Glomerular visceral epithelial cell (primary cell): ENCODE results near the gene SORBS1.

Experiments used
- DNase-seq: peaks from one replicate; pipeline ENCODE4 v3.0.0-alpha.2; 2016; ENCODE audit errors: extremely low spot score

The SORBS1 gene

GRCh38 chr10:95319239-95319638, 241.9 kb downstream of the SORBS1 start:
- no peak for DNase-seq

GRCh38 chr10:95315509-95315908, 245.7 kb downstream of the SORBS1 start:
- no peak for DNase-seq

- no peak for DNase-seq
Observed at GRCh38 chr10:95314192-95314918, 246.8 kb downstream of the SORBS1 start.

- no peak for DNase-seq
Observed at GRCh38 chr10:95312986-95313495, 248.1 kb downstream of the SORBS1 start.

GRCh38 chr10:95312257-95312656, 248.9 kb downstream of the SORBS1 start:
- no peak for DNase-seq

GRCh38 chr10:95309958-95310357, 251.2 kb downstream of the SORBS1 start:
- DNase-seq, result no peak

- DNase-seq, result peak; percentile 99
Observed at GRCh38 chr10:95308389-95309302, 252.5 kb downstream of the SORBS1 start.

GRCh38 chr10:95306851-95307250, 254.3 kb downstream of the SORBS1 start:
- no peak for DNase-seq

- DNase-seq, result no peak
Observed at GRCh38 chr10:95306318-95306650, 254.9 kb downstream of the SORBS1 start.

- no peak for DNase-seq
Observed at GRCh38 chr10:95305606-95306317, 255.4 kb downstream of the SORBS1 start.

GRCh38 chr10:95304976-95305375, 256.2 kb downstream of the SORBS1 start:
- DNase-seq, result no peak

GRCh38 chr10:95304463-95304862, 256.7 kb downstream of the SORBS1 start:
- no peak for DNase-seq

GRCh38 chr10:95303950-95304349, 257.2 kb downstream of the SORBS1 start:
- DNase-seq, result no peak

GRCh38 chr10:95303535-95303934, 257.6 kb downstream of the SORBS1 start:
- DNase-seq, result no peak

GRCh38 chr10:95300022-95300539, 261.1 kb downstream of the SORBS1 start:
- DNase-seq, result no peak

GRCh38 chr10:95297402-95297801, 263.8 kb downstream of the SORBS1 start:
- no peak for DNase-seq

- DNase-seq, result no peak
Observed at GRCh38 chr10:95296764-95297163, 264.4 kb downstream of the SORBS1 start.

- DNase-seq, result peak; percentile 85
Observed at GRCh38 chr10:95295031-95295755, 266.0 kb downstream of the SORBS1 start.

GRCh38 chr10:95293631-95294030, 267.5 kb downstream of the SORBS1 start:
- DNase-seq, result no peak

- no peak for DNase-seq
Observed at GRCh38 chr10:95291365-95292039, 269.7 kb downstream of the SORBS1 start.
